MCF 10A (cell line): ENCODE data around the gene TRIM25. TPM values are rescaled to one million over a fixed set of nuclear protein-coding genes. Genes with fewer than 3 reads are reported as not detected.

Experiments
- BruUV-seq: library from RNA; stranded (reverse); fragments of 400-500 nt; replicated peaks from 2 replicates; lab custom pipeline; 2021; lab: Mats Ljungman, UMichigan
- CTCF ChIA-PET: fragments of 300-600 bp; sonication (Branson Sonifier 250); formaldehyde crosslinking; extraction: SDS; loops from one replicate; lab custom pipeline; 2021; ENCODE audit warnings: antibody characterized with exemption, inconsistent platforms; lab: Yijun Ruan, JAX
- POLR2A ChIA-PET: fragments of 300-600, 350-650 bp; sonication (Branson Sonifier 250); formaldehyde crosslinking; extraction: SDS; loops from one replicate; lab custom pipeline; 2020; ENCODE audit warnings: antibody characterized with exemption, inconsistent platforms; lab: Yijun Ruan, JAX
- DNase-seq: peaks from one replicate; pipeline ENCODE4 v3.0.0-alpha.2; 2018; ENCODE audit not compliant: unreplicated experiment
- H3K27ac Mint-ChIP-seq: one replicate; pipeline ENCODE4 v1.8.0; 2022; ENCODE audit warnings: mild to moderate bottlenecking, low read depth, mixed read lengths; ENCODE audit not compliant: unreplicated experiment
- H3K27me3 Mint-ChIP-seq: one replicate; pipeline ENCODE4 v1.8.0; 2022; ENCODE audit warnings: mixed read lengths; ENCODE audit not compliant: insufficient read depth, unreplicated experiment
- H3K36me3 Mint-ChIP-seq: one replicate; pipeline ENCODE4 v1.8.0; 2022; ENCODE audit warnings: mild to moderate bottlenecking, moderate library complexity, mixed read lengths; ENCODE audit not compliant: insufficient read depth, unreplicated experiment
- H3K4me1 Mint-ChIP-seq: one replicate; pipeline ENCODE4 v1.8.0; 2022; ENCODE audit warnings: mixed read lengths; ENCODE audit not compliant: insufficient read depth, unreplicated experiment
- H3K4me3 Mint-ChIP-seq: one replicate; pipeline ENCODE4 v1.8.0; 2022; ENCODE audit warnings: mild to moderate bottlenecking, moderate library complexity, mixed read lengths; ENCODE audit not compliant: unreplicated experiment
- H3K9me3 Mint-ChIP-seq: one replicate; pipeline ENCODE4 v1.8.0; 2022; ENCODE audit warnings: mixed read lengths; ENCODE audit not compliant: unreplicated experiment
- intact Hi-C: fragments of 100-400 bp; cut with micrococcal nuclease; formaldehyde crosslinking; loops from 2 replicates; pipeline ENCODE4 v1.14.1; 2022
- total RNA-seq: library from RNA; stranded (reverse); gene quantifications from 2 replicates; pipeline ENCODE4 v1.2.3, GENCODE V29; 2022
- TF ChIP-seq, protein P1 (sequence below): fragments of 200-600 bp; IDR thresholded peaks from one replicate; pipeline ENCODE4 v1.8.0; 2022; ENCODE audit warnings: antibody characterized with exemption, mild to moderate bottlenecking; ENCODE audit not compliant: unreplicated experiment

TRIM25 gene
- total RNA-seq, 1 experiment from 2014 or later, result 178 TPM

DNA sequence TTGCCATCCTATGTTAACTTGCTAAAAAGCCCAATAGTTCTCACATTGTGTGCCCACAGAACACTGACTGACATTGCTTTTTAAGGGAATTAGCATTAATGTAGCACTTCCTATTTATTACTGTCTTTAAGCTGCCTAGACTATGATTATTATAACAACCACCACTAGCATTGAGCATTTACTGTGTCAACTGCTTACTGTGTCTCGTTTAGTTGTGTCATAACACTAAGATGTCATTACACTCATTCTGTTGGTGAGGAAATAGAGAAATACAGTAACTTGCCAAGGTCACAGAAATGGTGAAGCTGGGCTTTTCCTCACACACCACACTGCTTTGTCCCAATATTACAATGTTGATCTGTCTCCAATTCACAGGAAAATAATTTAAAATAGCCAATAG, 30.2 kb downstream of the TRIM25 start:
- Mint-ChIP-seq H3K9me3 (peaks cover 8% of the 10 kb centered on the region), H3K27ac (no peak overlapping the region), H3K4me1 (no peaks in the 10 kb centered on the region), H3K36me3 (peaks cover 25% of the 10 kb centered on the region), H3K4me3 (no peak overlapping the region), H3K27me3 (no peaks in the 10 kb centered on the region)
- intact Hi-C loops, result no loop called here
- ChIA-PET CTCF (interaction anchor here (0.6 to 0.8 kb wide), 3 partner anchors 13 to 56 kb away, joined by 3 to 4 read pairs (median 4); no protein-coding TSS in a partner anchor), POLR2A (interaction anchor here (1.0 to 1.3 kb wide), 3 partner anchors 9 to 49 kb away, joined by 3 read pairs; partner anchors contain the start of gene DGKE)
- no peak for DNase-seq
- TF ChIP-seq, protein P1, sequence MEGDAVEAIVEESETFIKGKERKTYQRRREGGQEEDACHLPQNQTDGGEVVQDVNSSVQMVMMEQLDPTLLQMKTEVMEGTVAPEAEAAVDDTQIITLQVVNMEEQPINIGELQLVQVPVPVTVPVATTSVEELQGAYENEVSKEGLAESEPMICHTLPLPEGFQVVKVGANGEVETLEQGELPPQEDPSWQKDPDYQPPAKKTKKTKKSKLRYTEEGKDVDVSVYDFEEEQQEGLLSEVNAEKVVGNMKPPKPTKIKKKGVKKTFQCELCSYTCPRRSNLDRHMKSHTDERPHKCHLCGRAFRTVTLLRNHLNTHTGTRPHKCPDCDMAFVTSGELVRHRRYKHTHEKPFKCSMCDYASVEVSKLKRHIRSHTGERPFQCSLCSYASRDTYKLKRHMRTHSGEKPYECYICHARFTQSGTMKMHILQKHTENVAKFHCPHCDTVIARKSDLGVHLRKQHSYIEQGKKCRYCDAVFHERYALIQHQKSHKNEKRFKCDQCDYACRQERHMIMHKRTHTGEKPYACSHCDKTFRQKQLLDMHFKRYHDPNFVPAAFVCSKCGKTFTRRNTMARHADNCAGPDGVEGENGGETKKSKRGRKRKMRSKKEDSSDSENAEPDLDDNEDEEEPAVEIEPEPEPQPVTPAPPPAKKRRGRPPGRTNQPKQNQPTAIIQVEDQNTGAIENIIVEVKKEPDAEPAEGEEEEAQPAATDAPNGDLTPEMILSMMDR, result no peak
- BruUV-seq, result no TSS peak

DNA sequence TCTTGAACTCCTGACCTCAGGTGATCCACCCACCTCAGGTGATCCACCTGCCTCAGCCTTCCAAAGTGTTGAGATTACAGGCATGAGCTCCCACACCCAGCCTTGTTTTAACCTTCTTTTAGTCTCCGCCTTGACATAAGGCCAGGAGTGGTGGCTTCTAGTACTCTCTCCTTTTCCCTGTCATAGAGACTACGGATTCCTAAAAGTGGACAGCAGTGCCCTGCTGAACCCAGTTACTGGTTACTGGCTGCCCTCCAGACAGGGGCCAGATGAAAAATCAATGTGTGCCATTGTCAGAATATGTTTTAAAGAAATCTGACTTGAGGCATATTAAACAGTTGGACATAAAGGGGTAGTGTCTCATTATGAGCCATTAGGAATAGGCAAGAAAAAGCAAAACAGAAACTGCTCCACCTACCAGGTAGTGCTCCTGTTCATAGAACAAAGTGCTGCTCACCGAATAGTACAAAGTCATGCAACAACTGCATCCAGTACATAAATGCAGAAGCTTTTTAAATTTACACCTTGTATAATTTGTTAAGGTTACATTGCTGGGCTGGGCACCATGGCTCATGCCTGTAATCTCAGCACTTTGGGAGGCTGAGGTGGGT, 32.1 kb downstream of the TRIM25 start:
- CTCF ChIA-PET, result interaction anchor here (1.0 kb wide), 1 partner anchor 12 kb away, joined by 3 read pairs; no protein-coding TSS in a partner anchor
- Mint-ChIP-seq H3K4me1 (no peaks in the 10 kb centered on the region), H3K4me3 (no peak overlapping the region), H3K27ac (no peak overlapping the region), H3K27me3 (no peaks in the 10 kb centered on the region), H3K9me3 (no peaks in the 10 kb centered on the region), H3K36me3 (peaks cover 7% of the 10 kb centered on the region)
- no peak for DNase-seq
- TF ChIP-seq, protein P1, result no peak
- BruUV-seq, result no TSS peak
- intact Hi-C loops, result no loop called here
- POLR2A ChIA-PET, result interaction anchor here (1.6 kb wide), 1 partner anchor 10 kb away, joined by 6 read pairs; no protein-coding TSS in a partner anchor

DNA sequence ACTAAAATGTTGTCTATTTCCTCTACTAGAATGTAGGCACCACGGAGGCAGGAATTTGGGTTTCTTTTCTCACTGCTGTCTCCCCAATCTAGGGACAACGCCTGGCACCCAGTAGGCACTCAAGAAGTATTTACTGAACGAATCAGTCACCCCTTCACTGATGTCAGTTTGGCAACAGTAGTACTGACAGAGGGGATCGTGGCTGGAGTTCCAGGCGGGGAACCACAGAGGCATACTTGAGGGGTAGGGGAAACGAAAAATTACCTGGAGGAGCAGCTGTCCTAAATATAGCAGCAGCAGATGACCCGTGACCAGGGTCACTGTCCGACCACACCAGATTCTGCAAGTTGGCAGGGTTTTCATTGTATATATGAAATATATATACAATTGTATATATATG, 33.3 kb downstream of the TRIM25 start:
- DNase-seq, result no peak
- ChIA-PET CTCF (interaction anchor here (1.0 kb wide), 1 partner anchor 26 kb away, joined by 3 read pairs; no protein-coding TSS in a partner anchor), POLR2A (no interaction called here)
- TF ChIP-seq, protein P1, result no peak
- Mint-ChIP-seq H3K9me3 (no peaks in the 10 kb centered on the region), H3K27me3 (no peaks in the 10 kb centered on the region), H3K36me3 (no peaks in the 10 kb centered on the region), H3K27ac (no peak overlapping the region), H3K4me1 (no peaks in the 10 kb centered on the region), H3K4me3 (no peak overlapping the region)
- intact Hi-C loops, result no loop called here
- BruUV-seq, result no TSS peak

DNA sequence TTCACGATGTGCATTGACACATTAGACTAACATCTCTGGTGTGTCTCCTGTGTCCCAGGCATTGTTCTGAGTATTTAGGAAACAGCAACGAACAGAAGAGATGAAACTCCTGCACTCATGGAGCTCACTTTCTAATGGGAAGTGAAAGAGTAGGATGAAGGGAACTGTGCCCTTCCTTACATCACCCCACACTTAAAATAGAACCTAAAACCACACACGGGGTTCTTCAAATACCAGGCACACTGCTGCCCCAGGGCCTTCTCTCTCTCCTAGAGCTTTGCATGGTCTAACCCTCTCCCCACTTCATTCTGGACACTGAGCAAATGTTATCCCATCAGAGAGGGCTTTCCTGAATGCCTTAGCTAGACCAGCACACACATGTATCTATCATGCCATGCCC, 33.7 kb downstream of the TRIM25 start:
- POLR2A ChIA-PET, result no interaction called here
- no TSS peak for BruUV-seq
- no peak overlapping the region for H3K4me3 Mint-ChIP-seq
- no peak overlapping the region for H3K27ac Mint-ChIP-seq
- intact Hi-C loops, result no loop called here
- TF ChIP-seq, protein P1, result no peak
- no peaks in the 10 kb centered on the region for H3K9me3 Mint-ChIP-seq
- H3K27me3 Mint-ChIP-seq, result no peaks in the 10 kb centered on the region
- CTCF ChIA-PET, result interaction anchor here (1.0 kb wide), 1 partner anchor 26 kb away, joined by 3 read pairs; no protein-coding TSS in a partner anchor
- H3K36me3 Mint-ChIP-seq, result no peaks in the 10 kb centered on the region
- DNase-seq, result no peak
- H3K4me1 Mint-ChIP-seq, result no peaks in the 10 kb centered on the region
